T-helper 2 cell treated with Interferon-gamma antibody and Interleukin-4, amounts not matched to agents 5 μg/mL and 100 μg/mL, for 36 hours (primary cell): ENCODE data around the gene RERE.

Experiments
- DNase-seq: peaks from one replicate; pipeline ENCODE4 v3.0.0; 2021; ENCODE audit warnings: low spot score
- H3K27ac Mint-ChIP-seq: one replicate; pipeline ENCODE4 v1.8.0; 2021; ENCODE audit warnings: mild to moderate bottlenecking, mixed read lengths
- H3K27me3 Mint-ChIP-seq: one replicate; pipeline ENCODE4 v1.8.0; 2021; ENCODE audit warnings: low read depth, mixed read lengths
- H3K36me3 Mint-ChIP-seq: one replicate; pipeline ENCODE4 v1.8.0; 2021; ENCODE audit warnings: low read depth, mixed read lengths
- H3K4me1 Mint-ChIP-seq: one replicate; pipeline ENCODE4 v1.8.0; 2021; ENCODE audit warnings: low read depth, mixed read lengths
- H3K4me3 Mint-ChIP-seq: one replicate; pipeline ENCODE4 v1.8.0; 2022; ENCODE audit warnings: mild to moderate bottlenecking, moderate library complexity, mixed read lengths
- H3K9me3 Mint-ChIP-seq: one replicate; pipeline ENCODE4 v1.8.0; 2021; ENCODE audit warnings: mixed read lengths

RERE gene

DNA sequence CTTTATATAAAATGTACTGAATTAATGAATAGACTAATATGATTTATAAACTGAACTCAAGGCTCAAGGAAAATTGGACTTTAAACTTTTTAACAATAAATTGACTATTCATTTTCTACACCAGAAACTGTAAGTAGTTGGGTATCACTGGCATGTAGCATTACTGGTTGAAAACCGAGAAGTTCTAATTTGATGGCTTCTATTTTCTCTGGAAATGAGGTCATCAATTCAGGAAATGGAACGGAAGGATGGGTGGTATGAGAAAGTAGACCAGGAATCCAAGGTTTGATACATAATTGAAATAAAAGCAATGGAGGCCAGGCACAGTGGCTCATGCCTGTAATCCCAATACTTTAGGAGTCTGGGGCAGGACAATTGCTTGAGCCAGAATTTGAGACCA is 50.4 kb downstream of the RERE start:
- no peak overlapping the region for H3K4me3 Mint-ChIP-seq
- no peak for DNase-seq
- no peak overlapping the region for H3K27ac Mint-ChIP-seq
- no peaks in the 10 kb centered on the region for H3K9me3 Mint-ChIP-seq
- no peaks in the 10 kb centered on the region for H3K27me3 Mint-ChIP-seq
- H3K4me1 Mint-ChIP-seq, result peaks cover 13% of the 10 kb centered on the region
- H3K36me3 Mint-ChIP-seq, result peaks cover under 1% of the 10 kb centered on the region

- H3K36me3 Mint-ChIP-seq, result peaks cover 7% of the 10 kb centered on the region
- no peak overlapping the region for H3K27ac Mint-ChIP-seq
- no peaks in the 10 kb centered on the region for H3K27me3 Mint-ChIP-seq
- peaks cover 14% of the 10 kb centered on the region for H3K4me1 Mint-ChIP-seq
- H3K4me3 Mint-ChIP-seq, result no peak overlapping the region
- H3K9me3 Mint-ChIP-seq, result no peaks in the 10 kb centered on the region
- DNase-seq, result no peak
Observed at GRCh38 chr1:8765198-8765597, 52.2 kb downstream of the RERE start.

GRCh38 chr1:8764293-8764937 is 53.0 kb downstream of the RERE start:
- no peak overlapping the region for H3K27ac Mint-ChIP-seq
- no peak for DNase-seq
- H3K36me3 Mint-ChIP-seq, result peaks cover 7% of the 10 kb centered on the region
- H3K27me3 Mint-ChIP-seq, result no peaks in the 10 kb centered on the region
- no peaks in the 10 kb centered on the region for H3K9me3 Mint-ChIP-seq
- H3K4me3 Mint-ChIP-seq, result no peak overlapping the region
- peaks cover 15% of the 10 kb centered on the region for H3K4me1 Mint-ChIP-seq

GRCh38 chr1:8763888-8764287 is 53.6 kb downstream of the RERE start:
- H3K9me3 Mint-ChIP-seq, result no peaks in the 10 kb centered on the region
- H3K36me3 Mint-ChIP-seq, result peaks cover 7% of the 10 kb centered on the region
- no peak for DNase-seq
- H3K27me3 Mint-ChIP-seq, result no peaks in the 10 kb centered on the region
- H3K4me1 Mint-ChIP-seq, result peaks cover 15% of the 10 kb centered on the region
- no peak overlapping the region for H3K27ac Mint-ChIP-seq
- no peak overlapping the region for H3K4me3 Mint-ChIP-seq

GRCh38 chr1:8754993-8755392 is 62.4 kb downstream of the RERE start:
- H3K36me3 Mint-ChIP-seq, result peaks cover 1% of the 10 kb centered on the region
- no peak for DNase-seq
- peaks cover 37% of the 10 kb centered on the region for H3K4me1 Mint-ChIP-seq
- H3K27ac Mint-ChIP-seq, result no peak overlapping the region
- H3K4me3 Mint-ChIP-seq, result no peak overlapping the region
- no peaks in the 10 kb centered on the region for H3K9me3 Mint-ChIP-seq
- H3K27me3 Mint-ChIP-seq, result no peaks in the 10 kb centered on the region

DNA sequence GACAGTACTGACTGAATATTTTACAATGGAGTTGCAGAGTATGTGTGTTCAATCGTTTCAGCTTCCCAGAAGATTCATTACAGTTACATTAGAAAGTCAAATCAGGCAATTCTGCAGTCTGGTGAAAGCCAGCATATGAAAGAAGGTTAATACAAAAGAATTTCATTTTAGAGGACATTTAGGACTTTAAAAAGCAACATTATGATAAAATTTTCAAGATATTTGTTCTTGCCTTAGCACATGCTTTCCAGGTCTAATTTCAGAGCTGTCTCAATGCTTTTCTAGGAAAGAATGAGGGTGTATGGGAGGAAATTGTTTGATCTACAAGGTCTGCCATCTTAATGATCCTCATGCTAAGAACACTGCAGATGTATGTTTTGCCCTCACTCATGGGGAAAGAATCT is 63.2 kb downstream of the RERE start:
- no peaks in the 10 kb centered on the region for H3K27me3 Mint-ChIP-seq
- peaks cover 5% of the 10 kb centered on the region for H3K36me3 Mint-ChIP-seq
- H3K27ac Mint-ChIP-seq, result peak overlapping the region; percentile 52
- H3K4me3 Mint-ChIP-seq, result no peak overlapping the region
- no peak for DNase-seq
- H3K4me1 Mint-ChIP-seq, result peaks cover 37% of the 10 kb centered on the region
- H3K9me3 Mint-ChIP-seq, result no peaks in the 10 kb centered on the region

DNA sequence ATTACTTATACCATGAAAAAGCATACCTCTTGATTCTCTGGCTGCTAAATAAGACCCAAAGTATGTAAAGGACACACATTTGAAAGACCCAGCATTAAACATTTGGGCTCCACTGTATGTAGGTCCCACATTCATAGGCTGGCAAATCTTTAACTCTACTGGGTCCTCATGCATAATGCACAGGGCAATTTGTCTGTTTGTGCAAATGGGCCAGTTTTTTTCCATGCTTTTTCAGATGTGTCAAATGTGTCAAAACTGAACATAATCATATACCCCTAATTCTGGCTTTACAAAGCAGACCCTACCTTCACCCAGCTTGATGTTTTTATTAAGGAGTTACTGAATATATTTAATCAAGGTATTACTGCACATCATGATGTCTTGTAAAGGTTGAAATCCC is 63.7 kb downstream of the RERE start:
- H3K27ac Mint-ChIP-seq, result no peak overlapping the region
- peaks cover 6% of the 10 kb centered on the region for H3K36me3 Mint-ChIP-seq
- H3K9me3 Mint-ChIP-seq, result no peaks in the 10 kb centered on the region
- H3K4me1 Mint-ChIP-seq, result peaks cover 37% of the 10 kb centered on the region
- no peak for DNase-seq
- no peak overlapping the region for H3K4me3 Mint-ChIP-seq
- H3K27me3 Mint-ChIP-seq, result no peaks in the 10 kb centered on the region

- Mint-ChIP-seq H3K36me3 (peaks cover 8% of the 10 kb centered on the region), H3K4me1 (peaks cover 40% of the 10 kb centered on the region), H3K9me3 (no peaks in the 10 kb centered on the region), H3K27me3 (no peaks in the 10 kb centered on the region), H3K27ac (peak overlapping the region; percentile 11), H3K4me3 (no peak overlapping the region)
- DNase-seq, result no peak
Observed at GRCh38 chr1:8752921-8753713, 64.3 kb downstream of the RERE start.

GRCh38 chr1:8752411-8752810 is 65.0 kb downstream of the RERE start:
- Mint-ChIP-seq H3K4me3 (peak overlapping the region; percentile 73), H3K9me3 (no peaks in the 10 kb centered on the region), H3K27ac (peak overlapping the region; percentile 81), H3K27me3 (no peaks in the 10 kb centered on the region), H3K36me3 (peaks cover 8% of the 10 kb centered on the region), H3K4me1 (peaks cover 40% of the 10 kb centered on the region)
- DNase-seq, result no peak

GRCh38 chr1:8751984-8752383 is 65.5 kb downstream of the RERE start:
- Mint-ChIP-seq H3K36me3 (peaks cover 8% of the 10 kb centered on the region), H3K27me3 (no peaks in the 10 kb centered on the region), H3K27ac (peak overlapping the region; percentile 81), H3K4me3 (peak overlapping the region; percentile 73), H3K4me1 (peaks cover 38% of the 10 kb centered on the region), H3K9me3 (no peaks in the 10 kb centered on the region)
- no peak for DNase-seq

DNA sequence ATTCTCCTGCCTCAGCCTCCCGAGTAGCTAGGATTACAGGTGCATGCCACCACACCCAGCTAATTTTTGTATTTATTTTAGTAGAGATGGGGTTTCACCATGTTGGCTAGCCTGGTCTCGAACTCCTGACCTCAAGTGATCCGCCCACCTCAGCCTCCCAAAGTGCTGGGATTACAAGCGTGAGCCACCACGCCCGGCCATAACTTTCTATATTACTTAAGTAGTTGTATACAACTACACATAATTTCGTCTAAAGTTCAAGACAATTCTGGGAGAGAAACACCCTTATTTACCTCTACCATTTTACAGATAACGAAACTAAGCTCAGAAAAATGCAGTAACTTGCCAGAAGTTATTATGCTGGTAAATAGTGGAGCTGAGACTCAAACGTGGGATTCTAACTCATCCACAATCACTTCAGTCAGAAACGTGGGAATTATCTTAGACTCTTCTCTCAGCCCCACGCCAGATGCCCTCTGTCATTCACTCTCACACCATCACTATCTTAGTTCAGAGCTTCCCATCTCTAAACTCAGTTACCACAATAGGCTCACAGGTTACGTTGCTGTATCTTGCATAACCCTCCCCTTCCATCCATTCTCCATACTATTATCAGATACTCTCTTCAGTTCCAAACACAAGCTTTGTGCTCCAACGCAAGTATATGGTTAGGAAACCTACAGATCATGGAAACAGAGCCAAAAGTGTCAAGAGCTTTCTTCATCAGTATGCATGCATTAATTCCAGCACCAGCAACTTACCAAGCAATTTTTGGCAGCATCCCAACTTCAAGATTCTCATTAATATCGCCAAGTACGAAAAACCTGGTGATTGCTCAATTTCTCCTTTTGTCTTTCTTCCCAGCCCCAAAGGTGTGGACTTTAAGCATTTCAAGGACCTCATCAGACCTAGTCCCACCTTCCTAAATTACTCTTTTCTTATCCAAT is 69.3 kb downstream of the RERE start:
- Mint-ChIP-seq H3K4me3 (no peak overlapping the region), H3K27ac (no peak overlapping the region), H3K36me3 (peaks cover 7% of the 10 kb centered on the region), H3K9me3 (no peaks in the 10 kb centered on the region), H3K4me1 (peaks cover 34% of the 10 kb centered on the region), H3K27me3 (no peaks in the 10 kb centered on the region)
- no peak for DNase-seq

- no peak for DNase-seq
Observed at GRCh38 chr1:8746554-8746953, 70.9 kb downstream of the RERE start.

GRCh38 chr1:8745749-8746390 is 71.6 kb downstream of the RERE start:
- Mint-ChIP-seq H3K36me3 (peaks cover 9% of the 10 kb centered on the region), H3K27ac (no peak overlapping the region), H3K4me3 (no peak overlapping the region), H3K27me3 (no peaks in the 10 kb centered on the region), H3K4me1 (peaks cover 15% of the 10 kb centered on the region), H3K9me3 (peaks cover 7% of the 10 kb centered on the region)
- no peak for DNase-seq

More at GRCh38 chr1:8746554-8746953, 70.9 kb downstream of the RERE start:
- no peaks in the 10 kb centered on the region for H3K27me3 Mint-ChIP-seq
- no peaks in the 10 kb centered on the region for H3K9me3 Mint-ChIP-seq
- peaks cover 7% of the 10 kb centered on the region for H3K36me3 Mint-ChIP-seq
- peak overlapping the region; percentile 19 for H3K27ac Mint-ChIP-seq
- H3K4me3 Mint-ChIP-seq, result no peak overlapping the region
- H3K4me1 Mint-ChIP-seq, result peaks cover 21% of the 10 kb centered on the region
